GM10248 (cell line): ENCODE measurements around the gene CEP120.
"Not testable (repeated sequence)": the region's sequence is repeated elsewhere in the genome, so short reads cannot be mapped to it uniquely, and the experiment has no call there.

Experiments used
- CTCF ChIA-PET: fragments of 300-600 bp; sonication (Branson Sonifier 250); formaldehyde crosslinking; extraction: SDS; loops from one replicate; lab custom pipeline; 2021; ENCODE audit warnings: antibody characterized with exemption; lab: Yijun Ruan, JAX
- POLR2A ChIA-PET: fragments of 350-650 bp; sonication (Branson Sonifier 250); formaldehyde crosslinking; extraction: SDS; loops from one replicate; lab custom pipeline; 2020; ENCODE audit warnings: antibody characterized with exemption; lab: Yijun Ruan, JAX
- DNase-seq: peaks from one replicate; pipeline ENCODE4 v3.0.0; 2012; ENCODE audit errors: extremely low spot score
- TF ChIP-seq, protein P1 (sequence below): IDR thresholded peaks from 2 replicates; pipeline ENCODE4 v1.5.1; 2012; ENCODE audit warnings: mild to moderate bottlenecking, low read depth; ENCODE audit errors: extremely low read depth, missing control alignments, control extremely low read depth

CEP120 gene

DNA sequence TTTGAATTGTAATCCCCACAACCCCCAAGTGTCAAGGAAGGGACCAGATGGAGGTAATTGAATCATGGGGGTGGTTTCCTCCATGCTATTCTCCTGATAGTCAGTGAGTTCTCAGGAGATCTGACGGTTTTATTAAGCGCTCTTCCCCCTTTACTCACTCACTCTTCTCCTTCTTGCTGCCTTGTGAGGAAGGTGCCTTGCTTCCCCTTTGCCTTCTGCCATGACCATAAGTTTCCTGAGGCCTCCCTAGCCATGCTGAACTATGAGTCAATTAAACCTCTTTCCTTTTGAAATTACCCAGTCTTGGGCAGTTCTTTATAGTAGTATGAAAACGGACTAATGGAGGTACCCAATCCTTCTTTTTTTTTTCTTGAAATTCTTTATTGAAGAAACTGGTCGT lies 2.2 kb upstream of the CEP120 start:
- CTCF ChIA-PET = interaction anchor here (1.1 kb wide), 1 partner anchor 9 kb away, joined by 3 read pairs; no protein-coding TSS in a partner anchor

DNA sequence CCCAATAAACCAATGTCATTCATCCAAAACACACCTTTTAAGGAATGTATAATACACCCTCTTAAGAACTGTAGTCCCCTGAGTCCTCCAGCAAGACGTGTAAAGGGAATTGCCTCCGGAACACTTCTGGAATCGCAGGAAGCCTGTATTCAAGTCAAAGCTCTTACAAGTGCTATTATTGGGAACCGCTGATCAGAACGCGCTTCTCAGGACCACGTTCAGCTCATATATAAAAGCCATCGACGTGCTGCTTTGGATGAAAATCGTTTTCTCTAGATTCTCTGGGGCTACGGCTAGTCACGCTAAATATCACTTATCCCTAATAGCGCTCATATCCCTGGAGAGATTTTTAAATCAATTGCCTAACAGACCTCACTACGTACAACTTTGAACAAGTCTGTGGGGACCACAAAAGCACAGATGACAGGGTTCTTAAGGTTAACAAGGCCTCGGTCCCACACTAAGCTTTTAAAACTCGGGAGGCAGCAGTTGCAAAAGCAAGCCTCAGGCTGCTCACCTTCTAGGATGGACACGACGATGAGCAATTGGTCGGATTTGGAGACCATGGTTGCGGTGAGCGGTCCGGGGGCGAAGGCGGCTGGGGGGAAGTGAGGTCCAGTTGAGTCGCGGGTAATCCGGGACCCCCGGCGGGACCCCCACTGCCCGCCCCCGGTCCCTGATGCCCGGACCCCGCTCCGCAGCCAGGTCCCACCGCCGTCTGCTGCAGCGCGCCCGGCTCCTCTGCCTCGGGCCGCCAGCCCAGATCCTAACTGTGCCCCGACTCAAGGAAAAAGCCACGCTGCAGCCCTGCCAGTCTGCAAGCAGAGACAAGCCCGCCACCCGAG lies 548 bp downstream of the CEP120 start:
- POLR2A ChIA-PET = interaction anchor here (0.9 kb wide), 1 partner anchor 11 kb away, joined by 4 read pairs; no protein-coding TSS in a partner anchor
- TF ChIP-seq, protein P1, sequence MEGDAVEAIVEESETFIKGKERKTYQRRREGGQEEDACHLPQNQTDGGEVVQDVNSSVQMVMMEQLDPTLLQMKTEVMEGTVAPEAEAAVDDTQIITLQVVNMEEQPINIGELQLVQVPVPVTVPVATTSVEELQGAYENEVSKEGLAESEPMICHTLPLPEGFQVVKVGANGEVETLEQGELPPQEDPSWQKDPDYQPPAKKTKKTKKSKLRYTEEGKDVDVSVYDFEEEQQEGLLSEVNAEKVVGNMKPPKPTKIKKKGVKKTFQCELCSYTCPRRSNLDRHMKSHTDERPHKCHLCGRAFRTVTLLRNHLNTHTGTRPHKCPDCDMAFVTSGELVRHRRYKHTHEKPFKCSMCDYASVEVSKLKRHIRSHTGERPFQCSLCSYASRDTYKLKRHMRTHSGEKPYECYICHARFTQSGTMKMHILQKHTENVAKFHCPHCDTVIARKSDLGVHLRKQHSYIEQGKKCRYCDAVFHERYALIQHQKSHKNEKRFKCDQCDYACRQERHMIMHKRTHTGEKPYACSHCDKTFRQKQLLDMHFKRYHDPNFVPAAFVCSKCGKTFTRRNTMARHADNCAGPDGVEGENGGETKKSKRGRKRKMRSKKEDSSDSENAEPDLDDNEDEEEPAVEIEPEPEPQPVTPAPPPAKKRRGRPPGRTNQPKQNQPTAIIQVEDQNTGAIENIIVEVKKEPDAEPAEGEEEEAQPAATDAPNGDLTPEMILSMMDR = no peak
- DNase-seq = peak; percentile 23
- CTCF ChIA-PET = interaction anchor here (0.6 to 3.5 kb wide), 37 partner anchors 8 to 650 kb away, joined by 3 to 29 read pairs (median 4); partner anchors contain the start of gene CSNK1G3

More for the DNA sequence above, 2.2 kb upstream of the CEP120 start:
- POLR2A ChIA-PET = no interaction called here
- DNase-seq = no peak
- TF ChIP-seq, protein P1 = no peak

DNA sequence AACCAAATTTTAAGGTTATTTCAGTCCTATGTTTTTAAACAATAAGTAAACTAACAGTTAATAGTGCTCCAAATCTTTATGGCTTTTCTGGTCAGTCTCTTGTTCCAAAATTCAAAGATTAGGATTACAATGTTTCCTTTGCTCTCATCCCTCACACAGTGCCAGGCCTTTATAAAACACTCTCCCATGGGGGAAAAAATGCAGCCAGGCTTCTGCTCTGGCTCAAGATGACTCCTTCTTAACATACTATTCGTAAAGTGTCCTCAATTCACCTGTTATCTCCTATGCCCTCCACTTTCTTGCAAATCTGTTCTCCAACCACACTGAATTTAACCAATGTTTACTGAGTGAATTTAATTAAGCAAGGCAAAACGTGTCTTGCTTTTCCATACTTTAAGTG lies 1.4 kb downstream of the CEP120 start:
- POLR2A ChIA-PET = no interaction called here
- CTCF ChIA-PET = interaction anchor here (0.8 to 3.5 kb wide), 9 partner anchors 13 to 190 kb away, joined by 3 to 29 read pairs (median 9); no protein-coding TSS in a partner anchor

DNA sequence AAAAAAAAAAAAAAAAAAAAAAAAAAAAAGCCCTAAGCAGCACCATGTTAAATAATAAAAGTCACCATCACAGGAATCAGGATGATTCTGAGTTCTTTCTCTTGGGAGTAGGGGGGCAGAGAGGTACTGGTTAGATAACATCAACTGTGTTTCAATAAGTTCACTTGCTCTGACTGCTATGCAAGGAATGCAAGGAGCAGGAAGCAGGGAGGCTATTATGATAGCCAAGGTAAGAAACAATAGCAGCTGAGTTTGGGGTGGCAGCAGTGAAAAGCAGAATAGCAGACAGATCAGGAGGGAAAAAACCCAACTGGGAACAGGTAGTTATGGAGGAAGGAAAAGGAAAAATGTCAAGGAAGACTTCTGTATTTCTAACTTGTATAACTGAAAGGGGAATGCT lies 8.2 kb downstream of the CEP120 start:
- no peak for DNase-seq
- ChIA-PET CTCF (interaction anchor here (0.6 to 1.6 kb wide), 2 partner anchors 8 to 720 kb away, joined by 3 to 7 read pairs; partner anchors contain the start of gene CEP120), POLR2A (no interaction called here)
- TF ChIP-seq, protein P1 = no peak

More for the DNA sequence above, 1.4 kb downstream of the CEP120 start:
- no peak for DNase-seq
- TF ChIP-seq, protein P1 = no peak

DNA sequence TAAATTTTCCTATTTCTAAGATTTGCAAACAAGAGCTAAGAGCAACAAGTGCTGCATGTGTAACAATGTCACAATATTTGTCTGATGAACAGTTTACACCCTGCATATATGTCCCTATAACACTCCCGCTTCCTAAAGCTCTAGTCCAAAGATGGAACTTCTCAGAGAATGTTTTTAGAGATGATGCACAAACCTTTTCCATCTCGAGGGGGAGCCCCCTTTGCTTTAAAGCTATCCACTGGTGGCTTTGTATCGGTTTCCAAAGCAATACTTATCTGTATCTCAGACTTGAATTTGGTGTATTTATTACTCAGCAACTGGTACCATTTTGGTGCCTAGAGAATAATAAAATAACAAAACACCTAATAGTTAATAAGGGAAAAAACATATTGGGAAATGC lies 11.0 kb downstream of the CEP120 start:
- TF ChIP-seq, protein P1 = no peak
- ChIA-PET CTCF (interaction anchor here (1.2 to 2.6 kb wide), 2 partner anchors 11 to 199 kb away, joined by 4 to 13 read pairs; partner anchors contain the start of gene CEP120), POLR2A (no interaction called here)
- no peak for DNase-seq

DNA sequence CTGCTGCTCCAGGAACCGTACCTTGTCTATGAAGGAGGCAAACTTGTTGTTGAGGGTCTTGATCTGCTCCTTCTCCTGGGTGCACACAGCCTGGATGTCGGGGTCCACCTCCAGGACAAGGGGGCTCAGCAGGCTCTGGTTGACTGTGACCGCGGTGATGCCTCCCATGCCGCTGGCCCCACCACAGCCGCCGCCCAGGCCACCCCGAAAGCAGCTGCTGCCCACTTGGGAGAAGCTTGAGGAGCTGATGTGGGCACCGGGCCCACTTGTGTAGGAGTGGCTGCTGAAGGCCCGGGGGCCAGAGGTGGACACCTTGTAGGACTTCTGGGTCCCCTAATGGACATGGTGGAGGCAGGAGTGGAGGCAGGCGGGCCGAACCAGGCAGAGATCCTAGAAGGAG lies 21.2 kb downstream of the CEP120 start:
- DNase-seq, POLR2A ChIA-PET: not testable (repeated sequence)
- CTCF ChIA-PET = interaction anchor here (0.9 to 1.5 kb wide), 3 partner anchors 19 to 319 kb away, joined by 3 read pairs; no protein-coding TSS in a partner anchor

DNA sequence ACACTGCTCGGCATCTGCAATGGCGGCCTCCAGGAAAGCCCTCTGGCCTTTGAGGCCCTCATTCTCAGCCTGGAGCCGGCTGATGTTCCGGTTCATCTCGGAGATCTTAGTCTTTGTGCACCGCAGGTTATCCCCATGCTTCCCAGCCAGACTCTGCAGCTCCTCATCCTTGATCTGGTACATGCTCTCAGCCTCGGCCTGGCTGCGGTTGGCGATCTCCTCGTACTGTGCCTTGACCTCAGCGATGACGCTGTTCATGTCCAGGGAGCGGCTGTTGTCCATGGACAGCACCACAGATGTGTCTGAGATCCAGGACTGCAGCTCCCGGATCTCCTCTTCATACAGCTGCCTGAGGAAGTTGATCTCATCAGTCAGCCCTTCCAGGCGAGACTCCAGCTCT lies 21.9 kb downstream of the CEP120 start:
- ChIA-PET POLR2A (no interaction called here), CTCF (interaction anchor here (0.9 to 1.5 kb wide), 4 partner anchors 20 to 318 kb away, joined by 3 to 6 read pairs (median 3); partner anchors contain the start of gene CEP120)
- no peak for DNase-seq
- TF ChIP-seq, protein P1 = no peak

DNA sequence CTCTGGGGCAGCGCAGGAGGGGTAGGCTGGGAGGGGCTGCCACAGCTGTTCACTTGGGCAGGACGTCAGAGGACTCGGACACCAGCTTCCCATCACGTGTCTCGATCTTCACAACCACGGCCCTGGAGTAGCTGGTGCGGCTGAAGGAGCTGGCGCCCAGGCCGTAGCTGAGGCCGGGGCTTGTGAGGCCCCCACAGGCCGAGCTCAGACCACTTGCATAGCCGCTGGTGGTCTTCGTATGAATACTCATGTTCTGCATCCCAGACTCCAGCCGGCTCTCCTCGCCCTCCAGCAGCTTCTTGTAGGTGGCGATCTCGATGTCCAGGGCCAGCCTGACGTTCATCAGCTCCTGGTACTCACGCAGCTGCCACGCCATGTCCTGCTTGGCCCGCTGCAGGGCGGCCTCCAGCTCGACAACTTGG lies 22.3 kb downstream of the CEP120 start:
- DNase-seq, POLR2A ChIA-PET: not testable (repeated sequence)
- CTCF ChIA-PET = interaction anchor here (0.9 to 1.5 kb wide), 4 partner anchors 20 to 318 kb away, joined by 3 to 6 read pairs (median 3); partner anchors contain the start of gene CEP120
